WTC11 (cell line): ENCODE data around the gene UBE2V1. TPM values are rescaled to one million over a fixed set of nuclear protein-coding genes. Genes with fewer than 3 reads are reported as not detected.
"Not testable (repeated sequence)": the region's sequence is repeated elsewhere in the genome, so short reads cannot be mapped to it uniquely, and the experiment has no call there.

Source experiments
- ATAC-seq: fragments of 200-7000 bp; cut with Tn5 transposase; 2 replicates; pipeline ENCODE4 v1.10.0; 2021; ENCODE audit warnings: mild to moderate bottlenecking, moderate library complexity
- CTCF ChIA-PET: fragments of 300-600 bp; sonication (Branson Sonifier 250); formaldehyde crosslinking; loops from one replicate; lab custom pipeline; 2021; ENCODE audit warnings: antibody characterized with exemption; lab: Charles Lee
- POLR2A ChIA-PET: fragments of 350-600 bp; sonication (Branson Sonifier 250); formaldehyde crosslinking; loops from one replicate; lab custom pipeline; 2021; ENCODE audit warnings: antibody characterized with exemption; lab: Charles Lee
- DNase-seq: peaks from one replicate; pipeline ENCODE4 v3.0.0; 2021; ENCODE audit warnings: low spot score
- H3K27ac Mint-ChIP-seq: 2 replicates; pipeline ENCODE4 v1.8.0; 2021; ENCODE audit warnings: mixed read lengths
- H3K27me3 Mint-ChIP-seq: 2 replicates; pipeline ENCODE4 v1.8.0; 2021; ENCODE audit warnings: low read depth, mild to moderate bottlenecking, moderate library complexity, mixed read lengths
- H3K36me3 Mint-ChIP-seq: 2 replicates; pipeline ENCODE4 v1.8.0; 2021; ENCODE audit warnings: mixed read lengths
- H3K4me1 Mint-ChIP-seq: 2 replicates; pipeline ENCODE4 v1.8.0; 2022; ENCODE audit warnings: mixed read lengths
- H3K4me3 Mint-ChIP-seq: 2 replicates; pipeline ENCODE4 v1.8.0; 2021; ENCODE audit warnings: mild to moderate bottlenecking, moderate library complexity, mixed read lengths
- H3K9me3 Mint-ChIP-seq: 2 replicates; pipeline ENCODE4 v1.8.0; 2021; ENCODE audit warnings: mixed read lengths
- CBFB ChIP-seq: sonication (generic); formaldehyde crosslinking; IDR thresholded peaks from 2 replicates; pipeline ENCODE4 v1.8.1; 2022; ENCODE audit warnings: mild to moderate bottlenecking, low read depth, missing genetic modification reagents
- CREB1 ChIP-seq: sonication (generic); formaldehyde crosslinking; IDR thresholded peaks from 2 replicates; pipeline ENCODE4 v1.8.0; 2023; ENCODE audit warnings: mild to moderate bottlenecking, missing genetic modification reagents
- ELF4 ChIP-seq: sonication (generic); formaldehyde crosslinking; IDR thresholded peaks from 2 replicates; pipeline ENCODE4 v1.8.1; 2022; ENCODE audit warnings: low read depth, mild to moderate bottlenecking, moderate library complexity, missing genetic modification reagents
- ESRRA ChIP-seq: sonication (generic); formaldehyde crosslinking; IDR thresholded peaks from 2 replicates; pipeline ENCODE4 v1.8.1; 2022; ENCODE audit warnings: mild to moderate bottlenecking, missing genetic modification reagents, borderline replicate concordance
- ETV6 ChIP-seq: sonication (generic); formaldehyde crosslinking; IDR thresholded peaks from 2 replicates; pipeline ENCODE4 v1.8.1; 2022; ENCODE audit warnings: mild to moderate bottlenecking, missing genetic modification reagents
- FOXJ3 ChIP-seq: sonication (generic); formaldehyde crosslinking; IDR thresholded peaks from 2 replicates; pipeline ENCODE4 v1.9.0; 2021; ENCODE audit warnings: missing genetic modification reagents, mild to moderate bottlenecking, borderline replicate concordance
- FOXP1 ChIP-seq: sonication (generic); formaldehyde crosslinking; IDR thresholded peaks from 2 replicates; pipeline ENCODE4 v1.8.0; 2022; ENCODE audit warnings: missing genetic modification reagents, mild to moderate bottlenecking, moderate library complexity, borderline replicate concordance
- HMGXB4 ChIP-seq: sonication (generic); formaldehyde crosslinking; IDR thresholded peaks from 2 replicates; pipeline ENCODE4 v1.8.1; 2023; ENCODE audit warnings: mild to moderate bottlenecking, moderate library complexity, missing genetic modification reagents
- IRF2 ChIP-seq: sonication (generic); formaldehyde crosslinking; IDR thresholded peaks from 2 replicates; pipeline ENCODE4 v1.8.0; 2022; ENCODE audit warnings: low read depth, missing genetic modification reagents, borderline replicate concordance
- JAZF1 ChIP-seq: fragments of 250-450 bp; sonication (Bioruptor Pico); IDR thresholded peaks from 2 replicates; pipeline ENCODE4 v1.9.0; 2021; ENCODE audit warnings: moderate library complexity, mild to moderate bottlenecking, inconsistent platforms
- KAT7 ChIP-seq: sonication (generic); formaldehyde crosslinking; IDR thresholded peaks from 2 replicates; pipeline ENCODE4 v1.8.1; 2023; ENCODE audit warnings: missing genetic modification reagents, mild to moderate bottlenecking, borderline replicate concordance
- MYBL2 ChIP-seq: sonication (generic); formaldehyde crosslinking; IDR thresholded peaks from 2 replicates; pipeline ENCODE4 v1.8.1; 2023; ENCODE audit warnings: mild to moderate bottlenecking, moderate library complexity, missing genetic modification reagents
- NR2C2 ChIP-seq: sonication (generic); formaldehyde crosslinking; IDR thresholded peaks from 2 replicates; pipeline ENCODE4 v1.8.0; 2022; ENCODE audit warnings: mild to moderate bottlenecking, missing genetic modification reagents
- SMAD3 ChIP-seq: sonication (generic); formaldehyde crosslinking; IDR thresholded peaks from 2 replicates; pipeline ENCODE4 v1.8.0; 2022; ENCODE audit warnings: missing genetic modification reagents, mild to moderate bottlenecking, borderline replicate concordance
- SMAD4 ChIP-seq: sonication (generic); formaldehyde crosslinking; IDR thresholded peaks from 2 replicates; pipeline ENCODE4 v1.8.0; 2022; ENCODE audit warnings: mild to moderate bottlenecking, missing genetic modification reagents
- SP1 ChIP-seq: sonication (generic); formaldehyde crosslinking; conservative IDR thresholded peaks from 2 replicates; pipeline ENCODE4 v1.8.1; 2022; ENCODE audit warnings: missing genetic modification reagents
- TEAD1 ChIP-seq: sonication (generic); formaldehyde crosslinking; IDR thresholded peaks from 2 replicates; pipeline ENCODE4 v1.8.0; 2022; ENCODE audit warnings: mild to moderate bottlenecking, missing genetic modification reagents
- USF1 ChIP-seq: sonication (generic); formaldehyde crosslinking; IDR thresholded peaks from 2 replicates; pipeline ENCODE4 v1.8.0; 2022; ENCODE audit warnings: mild to moderate bottlenecking, missing genetic modification reagents
- ZBTB21 ChIP-seq: sonication (generic); formaldehyde crosslinking; IDR thresholded peaks from 2 replicates; pipeline ENCODE4 v1.8.1; 2023; ENCODE audit warnings: mild to moderate bottlenecking, missing genetic modification reagents, borderline replicate concordance
- ZNF423 ChIP-seq: fragments of 250-450 bp; sonication (Bioruptor Pico); IDR thresholded peaks from 2 replicates; pipeline ENCODE4 v2.1.2; 2022; ENCODE audit warnings: mild to moderate bottlenecking, moderate library complexity
- ZNF671 ChIP-seq: fragments of 250-450 bp; sonication (Bioruptor Pico); IDR thresholded peaks from 2 replicates; pipeline ENCODE4 v1.8.0; 2021; ENCODE audit warnings: mild to moderate bottlenecking
- total RNA-seq: library from RNA; stranded (reverse); gene quantifications from 3 replicates; pipeline ENCODE4 v1.2.3, GENCODE V29; 2021
- TF ChIP-seq, protein P1 (sequence below): sonication (generic); formaldehyde crosslinking; IDR thresholded peaks from 2 replicates; pipeline ENCODE4 v1.8.1; 2023; ENCODE audit warnings: mild to moderate bottlenecking, missing genetic modification reagents, moderate library complexity
- TF ChIP-seq, protein P2 (sequence below): fragments of 250-450 bp; sonication (Bioruptor Pico); IDR thresholded peaks from 2 replicates; pipeline ENCODE4 v1.9.0; 2021; ENCODE audit warnings: moderate library complexity, mild to moderate bottlenecking, inconsistent platforms, borderline replicate concordance

Gene UBE2V1
- total RNA-seq, 1 experiment from 2014 or later, result 144 TPM

DNA sequence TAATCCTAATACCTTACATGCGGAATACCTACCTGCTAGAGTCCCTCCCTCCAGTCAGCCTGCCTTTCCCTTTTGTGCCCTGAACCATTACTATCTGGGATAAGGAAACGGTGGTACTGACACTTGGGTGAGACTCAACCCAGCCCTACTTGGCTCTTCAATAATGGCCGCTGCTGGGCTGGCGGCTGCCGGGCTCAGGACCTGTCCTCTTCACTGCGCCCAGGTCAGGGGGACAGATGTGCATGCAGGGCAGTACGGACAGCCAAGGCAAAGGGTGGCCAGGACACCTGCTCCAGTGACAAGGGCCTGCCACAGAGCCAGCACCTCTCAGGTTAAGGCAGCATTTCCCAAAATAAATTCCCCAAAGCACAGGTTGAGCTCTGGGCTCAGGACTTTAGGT, 29.9 kb downstream of the UBE2V1 start:
- ChIA-PET CTCF (interaction anchor here (0.5 to 5.8 kb wide), 4 partner anchors 12 to 104 kb away, joined by 3 to 47 read pairs (median 5); no protein-coding TSS in a partner anchor), POLR2A (no interaction called here)
- H3K4me3 Mint-ChIP-seq, result no peak overlapping the region
- peaks cover 27% of the 10 kb centered on the region for H3K4me1 Mint-ChIP-seq
- H3K36me3 Mint-ChIP-seq, result peaks cover 19% of the 10 kb centered on the region
- no peak for TF ChIP-seq ESRRA
- TF ChIP-seq IRF2 (CRISPR knock-in tag), result no peak
- no peak for TF ChIP-seq ZBTB21
- no peak for TF ChIP-seq ETV6 (CRISPR knock-in tag)
- no peak for TF ChIP-seq HMGXB4 (CRISPR knock-in tag)
- TF ChIP-seq USF1, result no peak
- TF ChIP-seq SMAD3 (CRISPR knock-in tag), result no peak
- no peak for TF ChIP-seq ZNF423 (CRISPR knock-in tag)
- no peak for TF ChIP-seq SMAD4 (CRISPR knock-in tag)
- TF ChIP-seq NR2C2, result no peak
- no peak for TF ChIP-seq TEAD1 (CRISPR knock-in tag)
- TF ChIP-seq FOXP1 (CRISPR knock-in tag), result no peak
- no peak for TF ChIP-seq CREB1 (CRISPR knock-in tag)
- no peak for TF ChIP-seq ELF4 (CRISPR knock-in tag)
- no peak for TF ChIP-seq KAT7 (CRISPR knock-in tag)
- no peak for TF ChIP-seq JAZF1 (CRISPR knock-in tag)
- no peak for TF ChIP-seq FOXJ3
- no peaks in the 10 kb centered on the region for H3K27me3 Mint-ChIP-seq
- ATAC-seq (no peak), DNase-seq (no peak)
- H3K27ac Mint-ChIP-seq, result no peak overlapping the region
- H3K9me3 Mint-ChIP-seq, result no peaks in the 10 kb centered on the region

GRCh38 chr20:50082056-50082455, 30.9 kb downstream of the UBE2V1 start:
- ATAC-seq, H3K27me3 Mint-ChIP-seq, H3K9me3 Mint-ChIP-seq, POLR2A ChIA-PET, DNase-seq, H3K27ac Mint-ChIP-seq, H3K4me3 Mint-ChIP-seq: not testable (repeated sequence)
- peaks cover 19% of the 10 kb centered on the region for H3K36me3 Mint-ChIP-seq
- peaks cover 23% of the 10 kb centered on the region for H3K4me1 Mint-ChIP-seq
- CTCF ChIA-PET, result interaction anchor here (5.8 kb wide), 1 partner anchor 11 kb away, joined by 47 read pairs; no protein-coding TSS in a partner anchor

DNA sequence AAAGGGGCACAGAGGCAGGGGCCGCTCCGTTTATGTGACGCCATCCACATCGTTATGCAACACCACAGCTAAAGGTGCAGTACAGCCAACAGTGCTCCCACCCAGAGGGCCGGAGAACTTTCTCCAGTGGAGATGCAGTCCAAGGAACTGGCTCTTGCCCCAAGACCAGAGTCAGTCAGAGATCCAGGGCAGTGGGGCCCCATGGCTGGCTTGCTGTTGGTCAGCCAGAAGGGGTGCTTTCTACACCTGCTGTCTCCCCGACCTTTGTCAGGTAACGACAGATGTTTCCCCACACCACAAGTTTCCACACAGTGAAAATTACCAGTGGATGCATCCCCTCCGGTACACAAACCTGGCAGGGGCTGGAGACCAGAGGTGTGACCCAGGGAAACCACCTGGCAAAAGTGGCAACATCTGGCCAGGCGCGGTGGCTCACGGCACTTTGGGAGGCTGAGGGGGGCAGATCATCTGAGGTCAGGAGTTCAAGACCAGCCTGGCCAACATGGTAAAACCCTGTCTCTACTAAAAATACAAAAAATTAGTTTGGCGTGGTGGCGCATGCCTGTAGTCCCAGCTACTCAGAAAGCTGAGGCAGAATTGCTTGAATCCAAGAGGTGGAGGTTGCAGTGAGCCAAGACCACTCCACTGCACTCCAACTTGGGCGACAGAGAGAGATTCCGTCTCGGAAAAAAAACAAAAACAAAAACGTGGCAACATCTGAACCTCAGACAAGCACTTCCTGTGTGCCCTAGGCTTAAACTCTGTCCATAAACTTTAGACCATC, 34.9 kb downstream of the UBE2V1 start:
- Mint-ChIP-seq H3K27me3 (no peaks in the 10 kb centered on the region), H3K36me3 (peaks cover 15% of the 10 kb centered on the region), H3K4me3 (no peak overlapping the region), H3K9me3 (no peaks in the 10 kb centered on the region), H3K27ac (no peak overlapping the region), H3K4me1 (peaks cover 16% of the 10 kb centered on the region)
- ATAC-seq (no peak), DNase-seq (no peak)
- CTCF ChIA-PET, result interaction anchor here (3.6 kb wide), 1 partner anchor 8 kb away, joined by 32 read pairs; no protein-coding TSS in a partner anchor
- POLR2A ChIA-PET, result no interaction called here
- TF ChIP-seq CBFB (CRISPR knock-in tag) (no peak), MYBL2 (CRISPR knock-in tag) (no peak), HMGXB4 (CRISPR knock-in tag) (no peak), ELF4 (CRISPR knock-in tag) (no peak), SP1 (CRISPR knock-in tag) (no peak), ZNF671 (CRISPR knock-in tag) (no peak)
- TF ChIP-seq, protein P1, sequence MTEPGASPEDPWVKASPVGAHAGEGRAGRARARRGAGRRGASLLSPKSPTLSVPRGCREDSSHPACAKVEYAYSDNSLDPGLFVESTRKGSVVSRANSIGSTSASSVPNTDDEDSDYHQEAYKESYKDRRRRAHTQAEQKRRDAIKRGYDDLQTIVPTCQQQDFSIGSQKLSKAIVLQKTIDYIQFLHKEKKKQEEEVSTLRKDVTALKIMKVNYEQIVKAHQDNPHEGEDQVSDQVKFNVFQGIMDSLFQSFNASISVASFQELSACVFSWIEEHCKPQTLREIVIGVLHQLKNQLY (CRISPR knock-in tag), result no peak
- TF ChIP-seq, protein P2, sequence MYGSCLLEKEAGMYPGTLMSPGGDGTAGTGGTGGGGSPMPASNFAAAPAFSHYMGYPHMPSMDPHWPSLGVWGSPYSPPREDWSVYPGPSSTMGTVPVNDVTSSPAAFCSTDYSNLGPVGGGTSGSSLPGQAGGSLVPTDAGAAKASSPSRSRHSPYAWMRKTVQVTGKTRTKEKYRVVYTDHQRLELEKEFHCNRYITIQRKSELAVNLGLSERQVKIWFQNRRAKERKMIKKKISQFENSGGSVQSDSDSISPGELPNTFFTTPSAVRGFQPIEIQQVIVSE (CRISPR knock-in tag), result no peak
